ENCODE data around the gene MAPRE2. TPM values are rescaled to one million over a fixed set of nuclear protein-coding genes. Genes with fewer than 3 reads are reported as not detected.

Gene MAPRE2
- total RNA-seq, 1 donor from 2014 or later: 73.0 TPM

- no peaks in the 10 kb centered on the region for H3K9me3 Mint-ChIP-seq (ENCODE audit: unreplicated experiment)
- H3K4me1 Mint-ChIP-seq (ENCODE audit: unreplicated experiment): peaks cover 3% of the 10 kb centered on the region
- no peak for TF ChIP-seq CTCF (IDR thresholded peaks at IDR 0.05; ENCODE audit: unreplicated experiment)
- no peak overlapping the region for H3K4me3 Mint-ChIP-seq (ENCODE audit: unreplicated experiment)
- H3K27me3 Mint-ChIP-seq (ENCODE audit: unreplicated experiment): peaks cover 4% of the 10 kb centered on the region
- no peak overlapping the region for H3K27ac Mint-ChIP-seq (ENCODE audit: unreplicated experiment)
- H3K36me3 Mint-ChIP-seq (ENCODE audit: low read depth, unreplicated experiment): peaks cover 59% of the 10 kb centered on the region
- no peak for DNase-seq (ENCODE audit: low spot score)
Observed at GRCh38 chr18:35136885-35137284, 95.7 kb downstream of the MAPRE2 start.

- Mint-ChIP-seq H3K9me3 (ENCODE audit: unreplicated experiment) (no peaks in the 10 kb centered on the region), H3K27ac (ENCODE audit: unreplicated experiment) (no peak overlapping the region), H3K36me3 (ENCODE audit: low read depth, unreplicated experiment) (peaks cover 53% of the 10 kb centered on the region), H3K27me3 (ENCODE audit: unreplicated experiment) (peaks cover 4% of the 10 kb centered on the region), H3K4me3 (ENCODE audit: unreplicated experiment) (peak overlapping the region; percentile 32), H3K4me1 (ENCODE audit: unreplicated experiment) (peaks cover 4% of the 10 kb centered on the region)
- TF ChIP-seq CTCF (IDR thresholded peaks at IDR 0.05; ENCODE audit: unreplicated experiment): no peak
- DNase-seq (ENCODE audit: low spot score): no peak
Observed at GRCh38 chr18:35137632-35138031, 96.4 kb downstream of the MAPRE2 start.

- Mint-ChIP-seq H3K4me1 (ENCODE audit: unreplicated experiment) (peaks cover 8% of the 10 kb centered on the region), H3K9me3 (ENCODE audit: unreplicated experiment) (no peaks in the 10 kb centered on the region), H3K36me3 (ENCODE audit: low read depth, unreplicated experiment) (peaks cover 46% of the 10 kb centered on the region), H3K27ac (ENCODE audit: unreplicated experiment) (peak overlapping the region; percentile 37), H3K27me3 (ENCODE audit: unreplicated experiment) (peaks cover 4% of the 10 kb centered on the region), H3K4me3 (ENCODE audit: unreplicated experiment) (no peak overlapping the region)
- no peak for TF ChIP-seq CTCF (IDR thresholded peaks at IDR 0.05; ENCODE audit: unreplicated experiment)
- no peak for DNase-seq (ENCODE audit: low spot score)
Observed at GRCh38 chr18:35138773-35139172, 97.6 kb downstream of the MAPRE2 start.

GRCh38 chr18:35139517-35139916 lies 98.3 kb downstream of the MAPRE2 start:
- no peak overlapping the region for H3K27ac Mint-ChIP-seq (ENCODE audit: unreplicated experiment)
- no peaks in the 10 kb centered on the region for H3K9me3 Mint-ChIP-seq (ENCODE audit: unreplicated experiment)
- no peak for DNase-seq (ENCODE audit: low spot score)
- H3K4me3 Mint-ChIP-seq (ENCODE audit: unreplicated experiment): no peak overlapping the region
- H3K27me3 Mint-ChIP-seq (ENCODE audit: unreplicated experiment): peaks cover 5% of the 10 kb centered on the region
- TF ChIP-seq CTCF (IDR thresholded peaks at IDR 0.05; ENCODE audit: unreplicated experiment): no peak
- peaks cover 8% of the 10 kb centered on the region for H3K4me1 Mint-ChIP-seq (ENCODE audit: unreplicated experiment)
- H3K36me3 Mint-ChIP-seq (ENCODE audit: low read depth, unreplicated experiment): peaks cover 43% of the 10 kb centered on the region

GRCh38 chr18:35141077-35141476 lies 99.9 kb downstream of the MAPRE2 start:
- Mint-ChIP-seq H3K27me3 (ENCODE audit: unreplicated experiment) (peaks cover 5% of the 10 kb centered on the region), H3K27ac (ENCODE audit: unreplicated experiment) (no peak overlapping the region), H3K4me1 (ENCODE audit: unreplicated experiment) (peaks cover 8% of the 10 kb centered on the region), H3K4me3 (ENCODE audit: unreplicated experiment) (no peak overlapping the region), H3K36me3 (ENCODE audit: low read depth, unreplicated experiment) (peaks cover 33% of the 10 kb centered on the region), H3K9me3 (ENCODE audit: unreplicated experiment) (no peaks in the 10 kb centered on the region)
- no peak for TF ChIP-seq CTCF (IDR thresholded peaks at IDR 0.05; ENCODE audit: unreplicated experiment)
- no peak for DNase-seq (ENCODE audit: low spot score)
